Fibroblast of the conjunctiva (primary cell): ENCODE data around the gene HDAC7.
"Not testable (repeated sequence)": the region's sequence is repeated elsewhere in the genome, so short reads cannot be mapped to it uniquely, and the experiment has no call there.

Source experiments
- DNase-seq: peaks from one replicate; pipeline ENCODE4 v3.0.0-alpha.2; 2010; ENCODE audit warnings: low read depth

HDAC7 gene

DNA sequence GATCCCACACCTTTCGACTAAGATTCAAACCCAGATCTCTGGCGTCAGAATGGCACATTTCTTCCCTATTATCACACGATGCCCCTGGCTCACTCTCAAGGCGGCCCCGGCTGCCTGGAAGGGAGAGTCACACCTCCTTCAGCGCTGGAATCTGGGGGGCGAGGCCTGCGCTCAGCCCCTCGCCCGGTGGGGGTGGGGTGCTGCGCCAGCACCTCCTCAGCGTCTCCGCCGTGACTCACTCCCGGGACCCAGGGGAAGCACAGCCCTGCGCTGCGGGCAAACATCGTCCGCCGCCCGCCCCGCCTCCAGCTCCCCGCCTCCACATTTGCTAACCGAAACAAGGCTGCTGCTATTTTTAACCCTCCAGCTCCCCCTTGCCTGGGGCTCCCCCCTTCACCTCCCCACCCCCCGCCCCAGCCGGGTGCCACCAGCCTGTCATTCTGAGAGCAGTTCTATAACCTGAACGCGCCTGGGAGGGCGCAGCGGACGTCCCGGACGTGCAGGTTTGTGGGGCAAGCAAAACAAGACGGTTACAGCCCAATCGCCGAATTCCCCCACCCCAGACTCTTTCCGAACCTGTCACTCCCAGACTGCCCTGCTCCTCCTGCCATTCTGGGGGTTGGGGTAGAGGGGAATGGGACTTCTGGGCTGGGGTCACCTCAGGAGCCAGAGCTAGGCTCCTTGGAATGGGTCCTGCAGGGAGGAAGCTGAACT lies 6.7 kb downstream of the HDAC7 start:
- peak; percentile 73 for DNase-seq

GRCh38 chr12:47811581-47812484 lies 7.9 kb downstream of the HDAC7 start:
- DNase-seq: peak; percentile 66

DNA sequence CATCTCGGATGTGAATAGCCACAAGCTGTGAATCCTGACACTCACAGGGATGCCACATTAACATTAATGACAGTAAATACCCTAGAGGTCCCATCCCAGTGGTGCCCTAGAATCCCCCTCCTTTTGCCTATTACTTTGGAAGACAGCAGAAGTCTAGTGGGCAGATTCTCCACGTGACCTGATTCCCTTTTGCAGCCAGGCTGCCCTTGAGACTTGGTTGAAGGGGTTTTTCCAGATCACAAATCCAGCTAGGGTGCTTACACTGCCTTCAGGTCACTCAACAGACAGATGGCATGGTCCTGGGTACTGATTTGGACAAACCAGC lies 8.7 kb downstream of the HDAC7 start:
- DNase-seq: no peak

GRCh38 chr12:47809518-47809917 lies 10.2 kb downstream of the HDAC7 start:
- not testable (repeated sequence) for DNase-seq

GRCh38 chr12:47808574-47809365 lies 10.9 kb downstream of the HDAC7 start:
- no peak for DNase-seq

- no peak for DNase-seq
Measured at GRCh38 chr12:47808050-47808449, 11.7 kb downstream of the HDAC7 start.

- DNase-seq: no peak
Measured at GRCh38 chr12:47807338-47807737, 12.4 kb downstream of the HDAC7 start.

- no peak for DNase-seq
Measured at GRCh38 chr12:47805417-47805816, 14.3 kb downstream of the HDAC7 start.

DNA sequence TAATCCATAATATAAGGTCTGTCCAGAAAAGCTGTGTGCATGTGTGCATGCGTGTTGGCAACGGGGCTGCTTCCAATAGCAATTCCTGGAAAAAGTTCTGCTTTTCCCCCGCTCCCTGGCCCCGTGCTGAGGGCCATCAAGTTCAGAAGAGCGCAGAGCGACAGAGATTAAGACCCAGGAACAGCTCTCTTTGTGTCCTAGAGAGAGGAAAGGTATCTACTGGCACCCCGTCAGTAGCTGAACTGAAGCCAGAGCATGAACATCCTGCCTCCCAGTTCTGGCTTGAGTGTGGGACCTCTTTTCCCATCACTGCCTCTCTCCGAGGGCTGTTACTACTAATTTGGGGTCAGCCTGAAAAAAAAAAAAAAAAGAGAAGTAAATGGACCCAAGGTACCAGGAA lies 15.5 kb downstream of the HDAC7 start:
- DNase-seq: no peak

GRCh38 chr12:47803191-47803875 lies 16.4 kb downstream of the HDAC7 start:
- DNase-seq: no peak

DNA sequence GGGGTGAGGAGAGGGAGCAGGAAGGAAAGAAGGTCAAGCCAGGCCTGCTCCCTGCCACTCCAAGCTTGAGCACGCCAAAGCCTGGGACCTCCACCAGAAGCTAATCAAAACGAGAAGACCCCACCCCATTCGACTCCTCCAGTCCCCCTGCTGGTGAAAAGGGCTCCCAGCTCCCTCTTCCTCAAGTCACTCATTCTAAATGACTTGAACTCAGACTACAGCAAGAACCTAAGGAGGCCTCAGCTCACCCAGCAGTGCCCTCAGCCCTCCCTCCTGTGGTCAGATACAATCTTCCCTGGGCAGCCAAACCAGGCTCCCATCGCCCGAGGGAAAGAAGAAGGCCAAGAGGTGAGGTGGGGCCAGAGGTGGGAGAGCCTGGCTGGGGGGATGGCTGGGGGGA lies 17.4 kb downstream of the HDAC7 start:
- no peak for DNase-seq

- no peak for DNase-seq
Measured at GRCh38 chr12:47801904-47802246, 17.8 kb downstream of the HDAC7 start.

GRCh38 chr12:47801170-47801903 lies 18.4 kb downstream of the HDAC7 start:
- DNase-seq: no peak

GRCh38 chr12:47800582-47800981 lies 19.1 kb downstream of the HDAC7 start:
- DNase-seq: no peak

- no peak for DNase-seq
Measured at GRCh38 chr12:47799357-47799955, 20.2 kb downstream of the HDAC7 start.

- no peak for DNase-seq
Measured at GRCh38 chr12:47798382-47798948, 21.2 kb downstream of the HDAC7 start.

DNA sequence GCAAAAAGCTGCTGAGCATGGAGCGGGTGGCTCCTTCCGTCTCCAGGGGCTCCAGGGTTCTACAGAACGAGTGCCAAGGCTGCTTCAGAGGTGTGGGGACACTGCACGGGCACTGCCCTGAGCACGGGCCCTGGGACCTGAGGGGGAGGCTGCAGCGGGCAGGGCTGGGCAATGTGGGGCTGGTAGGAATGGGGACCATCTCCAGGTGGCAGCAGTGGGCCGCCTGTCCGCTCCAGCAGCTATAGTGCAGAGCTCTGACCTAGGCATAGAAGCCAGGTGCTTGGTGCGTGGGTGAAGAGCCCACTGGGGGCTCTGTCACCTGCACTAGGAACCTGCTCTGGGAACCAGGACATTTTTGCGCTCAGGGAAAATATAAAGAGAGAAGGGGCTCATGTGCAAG lies 22.3 kb downstream of the HDAC7 start:
- no peak for DNase-seq

- no peak for DNase-seq
Measured at GRCh38 chr12:47795814-47796411, 23.8 kb downstream of the HDAC7 start.

- DNase-seq: no peak
Measured at GRCh38 chr12:47795121-47795813, 24.4 kb downstream of the HDAC7 start.

DNA sequence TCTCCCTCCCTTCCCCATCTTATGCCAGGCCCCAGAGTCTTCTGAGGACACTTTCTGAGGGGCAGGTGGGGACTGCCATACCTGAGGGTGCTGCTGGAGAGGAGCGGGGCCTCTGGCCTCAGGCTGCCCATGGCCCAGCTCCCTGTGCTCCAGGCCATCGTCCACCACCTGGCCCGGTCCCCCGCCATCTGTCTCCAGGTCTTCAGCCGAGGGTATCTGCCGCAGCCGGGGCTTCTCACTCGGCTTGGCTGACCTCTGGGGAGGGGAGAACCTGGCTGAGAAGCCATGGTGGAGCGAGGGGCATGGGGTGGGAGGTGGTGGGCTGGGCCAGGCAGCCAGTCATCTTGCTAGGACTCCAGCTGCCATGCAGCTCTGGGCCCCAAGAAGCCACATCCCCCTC lies 25.0 kb downstream of the HDAC7 start:
- no peak for DNase-seq
